Pancreas (tissue), 10 donors: ENCODE data around the gene METTL22. TPM values are rescaled to one million over a fixed set of nuclear protein-coding genes. Genes with fewer than 3 reads are reported as not detected.

Experiments used
- ATAC-seq, 4 donors: fragments of 200-7000 bp; cut with Tn5 transposase; one replicate each; pipeline versions ENCODE4 v1.8.0 to v1.9.1; 2020; ENCODE audit warnings: mild to moderate bottlenecking in 4 of 4, moderate library complexity in 4 of 4
- DNase-seq, 6 donors: peaks; one replicate each; pipeline ENCODE4 v3.0.0-alpha.2; 2020
- FAIRE-seq: peaks from 2 replicates; lab custom pipeline; 2012; peaks lifted over from hg19 to GRCh38; lab: Jason Lieb, UNC
- H3K27ac ChIP-seq, 4 donors: fragments of 200-600 bp; sonication (generic); 1 replicate in 3 of 4; 2 replicates in 1 of 4; pipeline versions ENCODE4 v1.5.0 to v1.8.0; 2020
- H3K27me3 ChIP-seq, 4 donors: fragments of 200-600 bp; one replicate each; pipeline ENCODE4 v1.8.0; 2021
- H3K36me3 ChIP-seq, 3 donors: fragments of 200-600 bp; sonication (generic) in 1 of 3; one replicate each; pipeline versions ENCODE4 v1.5.0 to v1.8.0; 2020 to 2021
- H3K4me1 ChIP-seq, 3 donors: fragments of 200-600 bp; one replicate each; pipeline ENCODE4 v1.8.0; 2021
- H3K4me3 ChIP-seq, 4 donors: fragments of 200-600 bp; sonication (generic) in 2 of 4; one replicate each; pipeline versions ENCODE4 v1.5.0 to v1.8.0; 2020 to 2021
- H3K9me3 ChIP-seq, 4 donors: fragments of 200-600 bp; one replicate each; pipeline ENCODE4 v1.8.0; 2021
- CTCF ChIP-seq, 4 donors: fragments of 200-600 bp; sonication (generic) in 3 of 4; IDR thresholded peaks; one replicate each; pipeline versions ENCODE4 v1.5.0 to v1.8.0; 2021; ENCODE audit warnings: antibody characterized with exemption in 4 of 4
- WGBS, 2 donors: extraction: QIAGEN DNeasy Blood & Tissue Kit; methylation state at CpG; one replicate each; pipeline ENCODE4 v1.1.7; 2013; 5-methylcytosine and 5-hydroxymethylcytosine counted together
- intact Hi-C, 3 donors: fragments of 100-400 bp; cut with DNase I; formaldehyde crosslinking; loops; one replicate each; pipeline versions ENCODE4 v1.11.1 to v1.14.2; 2022
- polyA plus RNA-seq, 2 donors: library from polyadenylated mRNA; stranded (reverse); fragments of 200-250 nt; gene quantifications; one replicate each; pipeline ENCODE4 v1.2.3, GENCODE V29; 2013
- total RNA-seq, 6 donors: library from RNA; stranded (reverse); fragmentation: NEBNext Ultra II Directional in 4 of 6; extraction: Animal tissue kit (Norgen Biotek cat#: 25700) in 4 of 6; gene quantifications; one replicate each; pipeline versions ENCODE4 v1.2.1 to v1.2.4, GENCODE V29; 2021 to 2023
- donor health status: healthy with polysubstance abuse.
- donor health status: DM: no; HTN: no; CAD: no; lungs with moderate emphysema.
- donor health status: DM: no; HTN: no; CAD: no.
- donor health status: control.
- donor health status: control.
- donor health status: Bipolar disorder and iron deficiency.
- donor health status: DM: yes; HTN: yes; CAD: no.
- donor health status: DM: no; HTN: no; CAD: no.
- donor health status: DM: no; HTN: no; CAD: no.
- donor health status: DM: yes; HTN: yes; CAD: no.

METTL22 gene
- total and polyA plus RNA-seq, 8 donors: 9.7 to 38.9 (median 16.2) TPM

DNA sequence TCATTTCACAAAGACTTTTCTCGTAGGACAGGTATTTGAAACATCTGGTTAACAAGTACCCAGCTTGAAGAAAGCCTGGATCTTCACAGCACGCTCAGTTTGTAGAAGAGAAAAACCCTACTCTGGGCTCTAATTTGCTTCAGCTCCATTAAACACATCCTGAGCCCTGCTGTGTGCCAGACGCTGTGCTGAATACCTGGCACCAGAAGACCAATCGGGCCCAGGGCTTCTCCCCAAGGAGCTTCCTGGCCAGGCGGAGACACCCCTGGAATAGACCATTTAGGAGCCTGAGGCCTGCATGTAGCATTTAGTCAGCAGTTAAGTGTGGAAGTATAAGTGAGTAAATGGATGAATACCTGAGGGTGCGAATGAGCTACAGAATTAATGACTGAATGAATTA lies 44.0 kb downstream of the METTL22 start:
- Histone ChIP-seq H3K9me3 (no peaks in the 10 kb centered on the region), H3K36me3 (no peaks in the 10 kb centered on the region), H3K4me1 (no peaks in the 10 kb centered on the region), H3K4me3 (no peak overlapping the region), H3K27ac (no peak overlapping the region), H3K27me3 (no peaks in the 10 kb centered on the region)
- FAIRE-seq (no peak), DNase-seq (no peak), ATAC-seq (no peak)
- TF ChIP-seq CTCF (IDR thresholded peaks at IDR 0.05): no peak
- WGBS, 2 donors: 74 to 89% methylated on average over 6 of the region's 6 CpGs
- intact Hi-C loops: loop anchor here in 2 of 3 donors (5.0 to 10.0 kb wide), 2 partner anchors 119 to 127 kb away; no protein-coding TSS in a partner anchor

GRCh38 chr16:8667492-8667891 lies 46.0 kb downstream of the METTL22 start:
- 96% methylated on average over 3 of the region's 3 CpGs for WGBS, 2 donors
- DNase-seq: no peak
- Histone ChIP-seq H3K4me1 (no peaks in the 10 kb centered on the region), H3K9me3 (no peaks in the 10 kb centered on the region), H3K27me3 (no peaks in the 10 kb centered on the region), H3K4me3 (no peak overlapping the region), H3K27ac (no peak overlapping the region), H3K36me3 (no peaks in the 10 kb centered on the region)
- no peak for FAIRE-seq
- intact Hi-C loops: loop anchor here in 2 of 3 donors (5.0 to 10.0 kb wide), 2 partner anchors 117 to 125 kb away; no protein-coding TSS in a partner anchor
- TF ChIP-seq CTCF (IDR thresholded peaks at IDR 0.05): no peak
- no peak for ATAC-seq

GRCh38 chr16:8668113-8668512 lies 46.6 kb downstream of the METTL22 start:
- intact Hi-C loops: loop anchor here in 2 of 3 donors (5.0 to 10.0 kb wide), 2 partner anchors 117 to 124 kb away; no protein-coding TSS in a partner anchor
- TF ChIP-seq CTCF (IDR thresholded peaks at IDR 0.05): no peak
- FAIRE-seq (no peak), DNase-seq (no peak), ATAC-seq (no peak)
- H3K27me3 ChIP-seq: no peaks in the 10 kb centered on the region
- no peaks in the 10 kb centered on the region for H3K4me1 ChIP-seq
- 93 to 96% methylated on average over 5 of the region's 5 CpGs for WGBS, 2 donors
- H3K4me3 ChIP-seq: no peak overlapping the region
- H3K9me3 ChIP-seq: no peaks in the 10 kb centered on the region
- H3K36me3 ChIP-seq: no peaks in the 10 kb centered on the region
- H3K27ac ChIP-seq: no peak overlapping the region

DNA sequence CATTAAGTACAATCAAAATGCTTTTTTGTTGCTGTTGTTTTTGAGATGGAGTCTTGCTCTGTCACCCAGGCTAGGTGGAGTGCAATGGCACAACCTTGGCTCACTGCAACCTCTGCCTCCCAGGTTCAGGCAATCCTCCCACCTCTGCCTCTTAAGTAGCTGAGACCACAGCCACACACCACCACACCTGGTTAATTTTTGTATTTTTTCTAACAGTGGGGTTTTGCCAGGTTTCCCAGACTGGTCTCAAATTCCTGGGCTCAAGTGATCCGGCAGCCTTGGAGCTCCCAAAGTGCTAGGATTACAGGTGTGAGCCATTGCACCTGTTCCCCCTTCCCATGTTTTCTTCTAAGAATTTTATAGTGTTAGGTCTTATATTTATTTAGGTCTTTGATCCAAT lies 48.0 kb downstream of the METTL22 start:
- whole genome bisulfite sequencing, 2 donors: 44 to 66% methylated on average over 1 of the region's 1 CpG
- no peak for FAIRE-seq
- no peak overlapping the region for H3K4me3 ChIP-seq
- no peak overlapping the region for H3K27ac ChIP-seq
- H3K4me1 ChIP-seq: no peaks in the 10 kb centered on the region
- TF ChIP-seq CTCF (IDR thresholded peaks at IDR 0.05): no peak
- H3K27me3 ChIP-seq: no peaks in the 10 kb centered on the region
- DNase-seq: no peak
- H3K9me3 ChIP-seq: no peaks in the 10 kb centered on the region
- H3K36me3 ChIP-seq: no peaks in the 10 kb centered on the region
- intact Hi-C loops: loop anchor here in 2 of 3 donors (5.0 to 10.0 kb wide), 2 partner anchors 115 to 123 kb away; no protein-coding TSS in a partner anchor
- no peak for ATAC-seq

DNA sequence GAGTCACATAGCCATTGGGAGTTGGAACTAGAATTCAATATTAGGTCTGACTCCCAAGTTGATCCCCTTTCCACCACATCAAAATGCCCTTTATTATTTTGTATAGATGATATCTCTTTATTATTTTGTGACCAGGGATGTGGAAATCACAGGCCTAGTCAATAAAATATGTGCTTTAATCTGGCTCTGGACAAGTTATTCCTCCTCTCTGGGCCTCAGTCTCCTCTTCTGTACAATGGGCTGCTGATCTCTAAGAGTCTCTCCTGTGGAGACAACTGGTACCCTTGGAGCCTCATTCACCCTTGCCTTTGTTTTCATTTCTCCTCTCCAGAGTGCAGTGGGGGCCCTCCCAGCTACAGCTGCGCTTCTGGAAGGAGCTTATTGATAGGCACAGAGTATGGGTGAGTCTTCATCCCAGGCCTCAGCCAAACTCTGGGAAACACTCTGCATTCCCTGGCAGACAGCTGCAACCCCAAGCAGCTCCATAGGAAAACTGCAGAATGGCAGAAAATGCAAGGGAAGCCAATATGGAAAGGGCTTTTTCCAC lies 48.6 kb downstream of the METTL22 start:
- 94 to 96% methylated on average over 1 of the region's 1 CpG for WGBS, 2 donors

More for the DNA sequence above, 48.6 kb downstream of the METTL22 start:
- intact Hi-C loops: no loop called here
- Histone ChIP-seq H3K9me3 (no peaks in the 10 kb centered on the region), H3K27ac (no peak overlapping the region), H3K36me3 (no peaks in the 10 kb centered on the region), H3K4me1 (peaks cover 0 to 3% (median 0%) of the 10 kb centered on the region in 3 donors), H3K27me3 (no peaks in the 10 kb centered on the region), H3K4me3 (no peak overlapping the region)
- no peak for DNase-seq
- FAIRE-seq: no peak
- no peak for ATAC-seq
- TF ChIP-seq CTCF (IDR thresholded peaks at IDR 0.05): no peak
